K562 (cell line): ENCODE data around the gene FAM186B. TPM values are rescaled to one million over a fixed set of nuclear protein-coding genes. Genes with fewer than 3 reads are reported as not detected.

Experiments used
- ATAC-seq: fragments of 200-7000 bp; cut with Tn5 transposase; 3 replicates; pipeline ENCODE4 v1.9.1; 2020; ENCODE audit warnings: moderate library complexity
- BruUV-seq: library from RNA; stranded (reverse); fragments of 400-500 nt; replicated peaks from 2 replicates; lab custom pipeline; 2021; lab: Mats Ljungman, UMichigan
- CTCF ChIA-PET: fragments of 300-600 bp; formaldehyde crosslinking; extraction: SDS; loops from one replicate; lab custom pipeline; 2021; ENCODE audit warnings: low intra/inter-chr PET ratio; lab: Yijun Ruan, JAX
- POLR2A ChIA-PET: fragments of 300-600, 350-650 bp; sonication (Branson Sonifier 250); formaldehyde crosslinking; extraction: SDS; loops from one replicate; lab custom pipeline; 2021; ENCODE audit warnings: antibody characterized with exemption, inconsistent platforms; lab: Yijun Ruan, JAX
- DNase-seq, 4 experiments: peaks; one replicate each; pipeline versions ENCODE4 v3.0.0 to v3.0.0-alpha.2; 2011 to 2018; ENCODE audit warnings: low spot score in 3 of 4, mixed read lengths in 3 of 4; ENCODE audit errors: extremely low read depth in 1 of 4
- FAIRE-seq: peaks from 2 replicates; lab custom pipeline; 2011; peaks lifted over from hg19 to GRCh38; lab: Jason Lieb, UNC
- H2AFZ ChIP-seq: 2 replicates; pipeline ENCODE4 v1.6.0; 2011; ENCODE audit warnings: low read depth, low read length, control low read depth, inconsistent platforms
- H3K27ac ChIP-seq: fragments of 200-600 bp; 3 replicates; pipeline ENCODE4 v1.8.0; 2011; ENCODE audit warnings: low read depth, mild to moderate bottlenecking, control low read depth, inconsistent platforms, low read length, moderate library complexity, mixed read lengths; ENCODE audit errors: extremely low read depth
- H3K27me3 ChIP-seq, 2 experiments: fragments of 300-600 bp in 1 of 2; 2 replicates in 1 of 2; 3 replicates in 1 of 2; pipeline versions ENCODE4 v1.6.0 to v1.8.0; 2011; ENCODE audit warnings: inconsistent platforms in 2 of 2, low read length in 2 of 2, mild to moderate bottlenecking in 1 of 2, mixed read lengths in 1 of 2, moderate library complexity in 1 of 2; ENCODE audit not compliant: control insufficient read depth in 2 of 2, insufficient read depth in 2 of 2
- H3K36me3 ChIP-seq: fragments of 300-600 bp; 3 replicates; pipeline ENCODE4 v1.8.0; 2011; ENCODE audit warnings: mild to moderate bottlenecking, low read length, inconsistent platforms; ENCODE audit not compliant: control insufficient read depth, insufficient read depth
- H3K4me1 ChIP-seq, 2 experiments: fragments of 200-600 bp in 1 of 2; replicated peaks in 1 of 2; 2 replicates in 1 of 2; 3 replicates in 1 of 2; pipeline versions ENCODE4 v1.5.1 to v1.8.0; 2011; ENCODE audit warnings: inconsistent platforms in 2 of 2, low read length in 2 of 2, mild to moderate bottlenecking in 1 of 2, mixed read lengths in 1 of 2, moderate library complexity in 1 of 2; ENCODE audit not compliant: control insufficient read depth in 2 of 2, insufficient read depth in 2 of 2
- H3K4me2 ChIP-seq: 2 replicates; pipeline ENCODE4 v1.6.1; 2011; ENCODE audit warnings: low read length, control low read depth, inconsistent platforms, mixed read lengths; ENCODE audit not compliant: insufficient read depth
- H3K4me3 ChIP-seq: fragments of 200-600 bp; sonication (generic), shearing (Covaris generic); 2 replicates; pipeline ENCODE4 v1.5.1; 2016; ENCODE audit warnings: control low read depth, inconsistent platforms
- H3K79me2 ChIP-seq: fragments of 200-600 bp; 3 replicates; pipeline ENCODE4 v1.8.0; 2011; ENCODE audit warnings: low read length, inconsistent platforms; ENCODE audit not compliant: control insufficient read depth, insufficient read depth
- H3K9ac ChIP-seq, 2 experiments: 2 replicates each; pipeline versions ENCODE4 v1.6.0 to v1.6.1; 2011; ENCODE audit warnings: low read depth in 2 of 2, low read length in 2 of 2, control low read depth in 1 of 2, inconsistent platforms in 1 of 2, mild to moderate bottlenecking in 1 of 2, mixed read lengths in 1 of 2; ENCODE audit not compliant: insufficient read depth in 1 of 2
- H3K9me1 ChIP-seq: one replicate; pipeline ENCODE4 v1.6.0; 2011; ENCODE audit warnings: inconsistent platforms, mild to moderate bottlenecking, low read length, moderate library complexity; ENCODE audit not compliant: control insufficient read depth, insufficient read depth
- H3K9me3 ChIP-seq: replicated peaks from 2 replicates; pipeline ENCODE4 v1.5.1; 2011; ENCODE audit warnings: low read depth, low read length, inconsistent platforms; ENCODE audit not compliant: control insufficient read depth, insufficient read depth
- H4K20me1 ChIP-seq: replicated peaks from 2 replicates; pipeline ENCODE4 v1.6.1; 2011; ENCODE audit warnings: low read length, inconsistent platforms, mixed read lengths; ENCODE audit not compliant: control insufficient read depth, insufficient read depth
- EP300 ChIP-seq: IDR thresholded peaks from 2 replicates; pipeline ENCODE4 v1.6.1; 2012; ENCODE audit warnings: low read length, improper control_type of control experiment
- HCFC1 ChIP-seq: IDR thresholded peaks from 2 replicates; pipeline ENCODE4 v1.6.1; 2012; ENCODE audit warnings: low read depth, low read length, improper control_type of control experiment
- HMG20B ChIP-seq: fragments of 250-450 bp; sonication (Bioruptor Pico); IDR thresholded peaks from 2 replicates; pipeline ENCODE4 v1.5.0; 2021; ENCODE audit warnings: mild to moderate bottlenecking
- KAT7 ChIP-seq: sonication (generic); formaldehyde crosslinking; IDR thresholded peaks from 2 replicates; pipeline ENCODE4 v1.8.0; 2022; ENCODE audit warnings: missing genetic modification reagents, mild to moderate bottlenecking, borderline replicate concordance
- PRMT5 ChIP-seq: sonication (generic); formaldehyde crosslinking; IDR thresholded peaks from 2 replicates; pipeline ENCODE4 v1.5.0; 2020; ENCODE audit warnings: missing genetic modification reagents
- SREBF1 ChIP-seq: fragments of 150-350 bp; IDR thresholded peaks from 2 replicates; pipeline ENCODE4 v1.6.1; 2014; ENCODE audit warnings: antibody characterized with exemption, low read depth, low read length, borderline replicate concordance
- TOE1 ChIP-seq, 2 experiments: fragments of 450-650 bp in 1 of 2; sonication (generic) in 1 of 2; formaldehyde crosslinking in 1 of 2; IDR thresholded peaks; 2 replicates each; pipeline versions ENCODE4 v1.7.1 to v1.8.0; 2016 to 2022; ENCODE audit warnings: borderline replicate concordance in 2 of 2, mild to moderate bottlenecking in 2 of 2, antibody characterized with exemption in 1 of 2, inconsistent platforms in 1 of 2, low read depth in 1 of 2, missing genetic modification reagents in 1 of 2, moderate library complexity in 1 of 2
- ZNF174 ChIP-seq: fragments of 250-450 bp; sonication (Bioruptor Pico); IDR thresholded peaks from 2 replicates; pipeline ENCODE4 v1.4.0; 2020; ENCODE audit warnings: mild to moderate bottlenecking
- ZNF175 ChIP-seq: fragments of 200-800 bp; sonication (Bioruptor generic); IDR thresholded peaks from 2 replicates; pipeline ENCODE4 v1.6.1; 2016; ENCODE audit warnings: low read depth, mild to moderate bottlenecking, missing genetic modification characterization, missing compliant biosample characterization
- ZNF253 ChIP-seq: fragments of 250-450 bp; sonication (Bioruptor Pico); conservative IDR thresholded peaks from 2 replicates; pipeline ENCODE4 v1.6.1; 2021; ENCODE audit warnings: mild to moderate bottlenecking
- WGBS: fragments of 100-300 bp; shearing (Covaris generic); methylation state at CpG from one replicate; pipeline ENCODE4 v1.1.6; 2016; ENCODE audit warnings: low coverage, mixed read lengths; ENCODE audit not compliant: insufficient coverage; ENCODE audit errors: missing lambda C conversion rate; 5-methylcytosine and 5-hydroxymethylcytosine counted together
- in situ Hi-C: fragments of 300-500 bp; cut with MboI; formaldehyde crosslinking; loops from 4 replicates; pipeline ENCODE4 v1.15.0; 2018; ENCODE audit warnings: inconsistent platforms, mixed read lengths
- intact Hi-C: fragments of 100-400 bp; cut with micrococcal nuclease; formaldehyde crosslinking; loops from 2 replicates; pipeline ENCODE4 v1.14.2; 2022
- polyA plus RNA-seq, 8 experiments: library from polyadenylated mRNA; depleted of rRNA in 4 of 8; stranded (reverse) in 5 of 8; unstranded in 3 of 8; fragments of >200 nt; fragmentation: Nextera tagmentation in 2 of 8; fragmentation: Illumina TruSeq in 1 of 8; extraction: Ambion mirVana in 2 of 8; extraction: Trizol in 1 of 8; gene quantifications; 2 replicates each; pipeline versions ENCODE4 v1.2.1 to v1.2.3, GENCODE V29; 2011 to 2014; ENCODE audit warnings: inconsistent platforms in 1 of 8, missing spikeins in 1 of 8
- total RNA-seq, 7 experiments: library from RNA; depleted of rRNA in 6 of 7; stranded (reverse); fragments of >200 nt in 6 of 7; fragmentation: Illumina TruSeq in 2 of 7; extraction: Trizol in 2 of 7; gene quantifications; 2 replicates each; pipeline versions ENCODE4 v1.2.1 to v1.2.3, GENCODE V29; 2011 to 2021; ENCODE audit warnings: low replicate concordance in 1 of 7
- TF ChIP-seq, protein P1 (sequence below): fragments of 250-450 bp; sonication (Bioruptor Pico); IDR thresholded peaks from 2 replicates; pipeline ENCODE4 v1.5.0; 2021; ENCODE audit warnings: mild to moderate bottlenecking, borderline replicate concordance
- TF ChIP-seq, protein P2 (sequence below), 2 experiments: fragments of 450-650 bp; conservative IDR thresholded peaks; 2 replicates each; pipeline ENCODE4 v1.6.1; 2017; ENCODE audit warnings: mild to moderate bottlenecking in 2 of 2, moderate library complexity in 2 of 2

The FAM186B gene
- total and polyA plus RNA-seq, 9 of the 15 experiments (the other 6 are each of a cell fraction or from before 2014, with no cell fraction given), result 0.07 to 0.42 (median 0.15) TPM

DNA sequence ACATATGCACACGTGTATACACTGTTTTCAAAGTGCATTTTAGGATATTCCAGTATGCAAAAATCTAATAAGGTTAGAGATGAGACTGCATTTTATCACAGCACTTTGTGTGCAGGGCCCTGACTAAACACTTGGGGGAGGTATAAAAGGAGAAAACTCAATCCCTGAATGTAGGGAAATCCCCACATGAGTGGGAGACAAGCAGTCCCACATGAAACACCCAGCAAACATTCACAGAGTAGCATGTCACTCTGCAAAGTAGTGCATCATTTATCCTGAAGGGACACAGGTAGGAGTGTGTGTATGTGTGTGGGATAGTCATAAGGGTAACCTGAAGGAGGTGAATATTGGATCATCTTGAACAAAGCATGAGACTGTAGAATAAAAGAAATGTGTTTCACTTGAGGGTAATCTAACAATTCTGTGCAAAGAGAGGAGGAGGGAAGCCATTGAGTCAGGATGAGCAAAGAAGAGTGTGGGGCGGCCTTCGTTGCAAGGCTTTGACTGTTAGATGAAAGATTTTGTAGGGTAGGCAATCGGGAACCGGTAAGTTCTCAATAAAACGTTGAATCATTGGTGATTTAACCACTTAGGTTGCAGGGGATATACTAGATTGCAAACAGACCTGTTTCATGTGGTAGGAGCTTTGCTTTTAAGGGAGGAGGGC is 20.9 kb upstream of the FAM186B start (continued):
- TF ChIP-seq, protein P1, sequence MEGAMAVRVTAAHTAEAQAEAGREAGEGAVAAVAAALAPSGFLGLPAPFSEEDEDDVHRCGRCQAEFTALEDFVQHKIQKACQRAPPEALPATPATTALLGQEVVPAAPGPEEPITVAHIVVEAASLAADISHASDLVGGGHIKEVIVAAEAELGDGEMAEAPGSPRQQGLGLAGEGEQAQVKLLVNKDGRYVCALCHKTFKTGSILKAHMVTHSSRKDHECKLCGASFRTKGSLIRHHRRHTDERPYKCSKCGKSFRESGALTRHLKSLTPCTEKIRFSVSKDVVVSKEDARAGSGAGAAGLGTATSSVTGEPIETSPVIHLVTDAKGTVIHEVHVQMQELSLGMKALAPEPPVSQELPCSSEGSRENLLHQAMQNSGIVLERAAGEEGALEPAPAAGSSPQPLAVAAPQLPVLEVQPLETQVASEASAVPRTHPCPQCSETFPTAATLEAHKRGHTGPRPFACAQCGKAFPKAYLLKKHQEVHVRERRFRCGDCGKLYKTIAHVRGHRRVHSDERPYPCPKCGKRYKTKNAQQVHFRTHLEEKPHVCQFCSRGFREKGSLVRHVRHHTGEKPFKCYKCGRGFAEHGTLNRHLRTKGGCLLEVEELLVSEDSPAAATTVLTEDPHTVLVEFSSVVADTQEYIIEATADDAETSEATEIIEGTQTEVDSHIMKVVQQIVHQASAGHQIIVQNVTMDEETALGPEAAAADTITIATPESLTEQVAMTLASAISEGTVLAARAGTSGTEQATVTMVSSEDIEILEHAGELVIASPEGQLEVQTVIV, result no peak

DNA sequence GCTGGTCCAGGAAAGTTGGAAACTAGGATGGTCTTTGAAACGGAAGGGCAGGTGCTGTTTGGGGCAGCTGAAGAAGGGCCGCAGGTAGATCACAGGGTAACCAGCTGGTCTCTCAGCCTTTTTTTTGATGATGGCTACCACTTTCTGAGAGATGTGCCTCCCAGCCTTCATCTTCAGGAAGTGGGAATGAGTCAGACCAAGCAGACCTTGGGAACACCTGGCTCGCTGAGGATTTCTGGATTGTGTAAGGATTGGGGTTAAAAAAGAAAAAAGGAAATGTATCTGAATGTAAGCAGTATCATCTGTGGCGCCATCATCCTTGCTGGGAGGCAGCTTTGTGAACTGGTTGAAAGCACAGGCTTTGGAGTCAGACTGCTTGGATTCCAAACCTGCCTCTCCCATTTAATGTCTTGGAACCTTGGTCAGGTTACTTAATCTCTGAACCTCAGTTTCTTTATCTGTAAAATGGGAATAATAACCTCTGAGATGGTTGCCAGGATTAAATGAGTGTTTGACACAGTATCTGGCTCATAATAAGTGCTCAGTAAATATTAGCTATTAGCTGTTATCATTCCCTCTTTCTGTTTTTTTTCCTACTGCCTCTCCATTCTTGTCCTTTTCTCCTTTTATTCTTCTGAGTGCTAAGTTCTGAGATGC is 19.6 kb upstream of the FAM186B start:
- H3K9me3 ChIP-seq, result no peaks in the 10 kb centered on the region
- DNase-seq (peak in 1 of 4 experiments; percentile 10), FAIRE-seq (no peak), ATAC-seq (no peak)
- in situ Hi-C loops, result no loop called here
- no peaks in the 10 kb centered on the region for H3K36me3 ChIP-seq
- H3K4me3 ChIP-seq, result no peak overlapping the region
- no peaks in the 10 kb centered on the region for H4K20me1 ChIP-seq
- H3K79me2 ChIP-seq, result no peaks in the 10 kb centered on the region
- ChIA-PET POLR2A (interaction anchor here (1.0 kb wide), 1 partner anchor 20 kb away, joined by 3 read pairs; the partner anchor contains the start of gene FAM186B), CTCF (no interaction called here)
- WGBS, result 40% methylated on average over 4 of the region's 4 CpGs
- no peak overlapping the region for H3K9ac ChIP-seq
- H3K27me3 ChIP-seq, result no peaks in the 10 kb centered on the region; a peak in 1 of 5 replicates
- H3K4me2 ChIP-seq, result no peak overlapping the region
- no peaks in the 10 kb centered on the region for H3K9me1 ChIP-seq
- H2AFZ ChIP-seq, result no peak overlapping the region
- no TSS peak for BruUV-seq
- no peak overlapping the region for H3K27ac ChIP-seq
- peaks cover 15 to 22% of the 10 kb centered on the region in 2 experiments for H3K4me1 ChIP-seq
- intact Hi-C loops, result no loop called here
- no peak for TF ChIP-seq ZNF174 (CRISPR knock-in tag)
- no peak for TF ChIP-seq ZNF253
- no peak for TF ChIP-seq ZNF175 (CRISPR knock-in tag)
- TF ChIP-seq HMG20B (CRISPR knock-in tag), result no peak
- no peak for TF ChIP-seq KAT7 (CRISPR knock-in tag)
- TF ChIP-seq, protein P2, sequence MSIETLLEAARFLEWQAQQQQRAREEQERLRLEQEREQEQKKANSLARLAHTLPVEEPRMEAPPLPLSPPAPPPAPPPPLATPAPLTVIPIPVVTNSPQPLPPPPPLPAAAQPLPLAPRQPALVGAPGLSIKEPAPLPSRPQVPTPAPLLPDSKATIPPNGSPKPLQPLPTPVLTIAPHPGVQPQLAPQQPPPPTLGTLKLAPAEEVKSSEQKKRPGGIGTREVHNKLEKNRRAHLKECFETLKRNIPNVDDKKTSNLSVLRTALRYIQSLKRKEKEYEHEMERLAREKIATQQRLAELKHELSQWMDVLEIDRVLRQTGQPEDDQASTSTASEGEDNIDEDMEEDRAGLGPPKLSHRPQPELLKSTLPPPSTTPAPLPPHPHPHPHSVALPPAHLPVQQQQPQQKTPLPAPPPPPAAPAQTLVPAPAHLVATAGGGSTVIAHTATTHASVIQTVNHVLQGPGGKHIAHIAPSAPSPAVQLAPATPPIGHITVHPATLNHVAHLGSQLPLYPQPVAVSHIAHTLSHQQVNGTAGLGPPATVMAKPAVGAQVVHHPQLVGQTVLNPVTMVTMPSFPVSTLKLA (conservative IDR thresholded peaks at IDR 0.05), result no peak
- TF ChIP-seq EP300, result no peak
- no peak for TF ChIP-seq PRMT5 (CRISPR knock-in tag)
- TF ChIP-seq, protein P1, result no peak
- TF ChIP-seq SREBF1, result no peak
- TF ChIP-seq HCFC1, result no peak
- no peak for TF ChIP-seq TOE1 (IDR thresholded peaks at IDR 0.05; ENCODE audit: borderline replicate concordance)
- TF ChIP-seq TOE1 (CRISPR knock-in tag; IDR thresholded peaks at IDR 0.05; ENCODE audit: borderline replicate concordance, low read depth), result no peak
